AG04450 (cell line): Measurements from ENCODE around the gene COPS4. TPM values are rescaled to one million over a fixed set of nuclear protein-coding genes. Genes with fewer than 3 reads are reported as not detected.

Experiments
- CTCF ChIA-PET: fragments of 300-600, 350-600 bp; formaldehyde crosslinking; extraction: SDS; loops from one replicate; lab custom pipeline; 2022; ENCODE audit warnings: antibody characterized with exemption, inconsistent platforms; lab: Charles Lee
- POLR2A ChIA-PET: fragments of 350-600 bp; formaldehyde crosslinking; extraction: SDS; loops from one replicate; lab custom pipeline; 2021; ENCODE audit warnings: antibody characterized with exemption, inconsistent platforms; lab: Yijun Ruan, JAX
- DNase-seq: peaks from one replicate; pipeline ENCODE4 v3.0.0-alpha.2; 2011; ENCODE audit warnings: low read depth, low spot score
- H3K27ac ChIP-seq: one replicate; pipeline ENCODE4 v1.5.1; 2012; ENCODE audit warnings: low read depth, low read length, control low read depth
- H3K27me3 ChIP-seq: one replicate; pipeline ENCODE4 v1.6.0; 2012; ENCODE audit warnings: low read length; ENCODE audit not compliant: control insufficient read depth, insufficient read depth
- H3K4me3 ChIP-seq: 2 replicates; pipeline ENCODE4 v1.5.1; 2011; ENCODE audit warnings: mild to moderate bottlenecking, low read depth, low read length, control low read depth
- H3K9me3 ChIP-seq: 2 replicates; pipeline ENCODE4 v1.5.1; 2012; ENCODE audit warnings: low read length; ENCODE audit not compliant: control insufficient read depth, insufficient read depth
- polyA plus RNA-seq: library from polyadenylated mRNA; depleted of rRNA; stranded (reverse); fragments of >200 nt; gene quantifications from 2 replicates; pipeline ENCODE4 v1.2.3, GENCODE V29; 2011
- TF ChIP-seq, protein P1 (sequence below): IDR thresholded peaks from 2 replicates; pipeline ENCODE4 v1.5.1; 2011; ENCODE audit warnings: low read depth, low read length, control low read depth, inconsistent platforms

Gene COPS4
- polyA plus RNA-seq, 1 experiment, result 78.4 TPM

DNA sequence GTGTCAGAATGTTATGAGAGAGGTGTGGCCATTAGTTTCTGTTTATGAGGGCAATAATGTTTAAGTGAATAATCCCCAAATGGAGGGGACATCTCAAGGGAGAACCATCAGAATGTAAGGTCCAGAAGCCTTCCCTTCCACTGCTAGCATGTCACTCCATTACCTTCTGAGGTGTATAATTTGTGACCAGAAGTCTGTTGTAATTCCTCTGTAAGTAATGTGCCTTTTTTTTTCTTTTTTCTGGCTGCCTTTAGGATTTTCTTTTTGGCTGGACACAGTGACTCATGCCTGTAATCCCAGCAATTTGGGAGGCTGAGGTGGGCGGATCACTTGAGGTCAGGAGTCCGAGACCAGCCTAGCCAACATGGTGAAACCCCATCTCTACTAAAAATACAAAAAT is 10.8 kb upstream of the COPS4 start:
- H3K27ac ChIP-seq, result no peak overlapping the region
- ChIA-PET CTCF (no interaction called here), POLR2A (no interaction called here)
- TF ChIP-seq, protein P1, sequence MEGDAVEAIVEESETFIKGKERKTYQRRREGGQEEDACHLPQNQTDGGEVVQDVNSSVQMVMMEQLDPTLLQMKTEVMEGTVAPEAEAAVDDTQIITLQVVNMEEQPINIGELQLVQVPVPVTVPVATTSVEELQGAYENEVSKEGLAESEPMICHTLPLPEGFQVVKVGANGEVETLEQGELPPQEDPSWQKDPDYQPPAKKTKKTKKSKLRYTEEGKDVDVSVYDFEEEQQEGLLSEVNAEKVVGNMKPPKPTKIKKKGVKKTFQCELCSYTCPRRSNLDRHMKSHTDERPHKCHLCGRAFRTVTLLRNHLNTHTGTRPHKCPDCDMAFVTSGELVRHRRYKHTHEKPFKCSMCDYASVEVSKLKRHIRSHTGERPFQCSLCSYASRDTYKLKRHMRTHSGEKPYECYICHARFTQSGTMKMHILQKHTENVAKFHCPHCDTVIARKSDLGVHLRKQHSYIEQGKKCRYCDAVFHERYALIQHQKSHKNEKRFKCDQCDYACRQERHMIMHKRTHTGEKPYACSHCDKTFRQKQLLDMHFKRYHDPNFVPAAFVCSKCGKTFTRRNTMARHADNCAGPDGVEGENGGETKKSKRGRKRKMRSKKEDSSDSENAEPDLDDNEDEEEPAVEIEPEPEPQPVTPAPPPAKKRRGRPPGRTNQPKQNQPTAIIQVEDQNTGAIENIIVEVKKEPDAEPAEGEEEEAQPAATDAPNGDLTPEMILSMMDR, result no peak
- DNase-seq, result no peak
- H3K27me3 ChIP-seq, result peaks cover 3% of the 10 kb centered on the region
- peaks cover 17% of the 10 kb centered on the region for H3K9me3 ChIP-seq
- no peak overlapping the region for H3K4me3 ChIP-seq

DNA sequence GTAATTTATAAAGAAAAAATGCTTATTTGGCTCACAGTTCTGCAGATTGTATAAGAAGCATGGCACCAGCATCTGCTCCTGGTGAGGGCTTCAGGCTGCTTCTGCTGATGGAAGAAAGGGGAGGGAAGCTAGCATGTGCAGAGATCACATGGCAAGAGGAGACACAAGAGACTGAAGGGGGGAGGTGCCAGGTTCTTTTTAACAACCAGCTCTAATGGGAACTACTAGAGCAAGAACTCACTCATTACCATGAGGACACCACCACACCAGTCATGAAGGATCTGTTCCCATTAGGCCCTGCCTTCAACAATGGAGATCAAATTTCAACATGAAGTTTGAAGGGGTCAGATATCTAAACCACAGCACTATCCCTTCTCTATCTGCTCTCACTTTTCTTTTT is 9.4 kb upstream of the COPS4 start:
- peaks cover 3% of the 10 kb centered on the region for H3K27me3 ChIP-seq
- POLR2A ChIA-PET, result no interaction called here
- CTCF ChIA-PET, result no interaction called here

DNA sequence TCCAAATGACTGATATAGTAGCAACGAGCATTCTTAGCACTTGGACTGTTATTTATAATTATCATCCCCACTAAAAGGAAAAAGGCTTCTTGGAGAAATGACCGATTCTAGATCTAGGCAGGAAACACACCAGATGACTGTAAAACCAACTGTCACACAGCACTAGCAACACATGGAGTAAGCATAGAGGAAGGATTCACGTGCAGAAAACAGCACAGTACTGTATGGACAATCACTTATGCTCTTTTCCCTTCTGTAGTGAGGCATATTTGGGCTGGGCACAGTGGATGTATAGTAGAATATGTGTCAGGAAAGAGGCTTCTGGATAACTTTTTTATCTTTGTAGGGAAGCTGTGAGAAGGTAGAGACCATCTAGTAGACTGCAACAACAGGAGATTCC is 6.0 kb upstream of the COPS4 start:
- no peak overlapping the region for H3K27ac ChIP-seq
- H3K9me3 ChIP-seq, result peaks cover 17% of the 10 kb centered on the region
- CTCF ChIA-PET, result no interaction called here
- TF ChIP-seq, protein P1, result no peak
- no peak overlapping the region for H3K4me3 ChIP-seq
- H3K27me3 ChIP-seq, result peaks cover 9% of the 10 kb centered on the region
- no peak for DNase-seq
- POLR2A ChIA-PET, result no interaction called here

More for the DNA sequence above, 9.4 kb upstream of the COPS4 start:
- H3K9me3 ChIP-seq, result peaks cover 17% of the 10 kb centered on the region
- no peak for DNase-seq
- TF ChIP-seq, protein P1, result no peak
- no peak overlapping the region for H3K27ac ChIP-seq
- no peak overlapping the region for H3K4me3 ChIP-seq

DNA sequence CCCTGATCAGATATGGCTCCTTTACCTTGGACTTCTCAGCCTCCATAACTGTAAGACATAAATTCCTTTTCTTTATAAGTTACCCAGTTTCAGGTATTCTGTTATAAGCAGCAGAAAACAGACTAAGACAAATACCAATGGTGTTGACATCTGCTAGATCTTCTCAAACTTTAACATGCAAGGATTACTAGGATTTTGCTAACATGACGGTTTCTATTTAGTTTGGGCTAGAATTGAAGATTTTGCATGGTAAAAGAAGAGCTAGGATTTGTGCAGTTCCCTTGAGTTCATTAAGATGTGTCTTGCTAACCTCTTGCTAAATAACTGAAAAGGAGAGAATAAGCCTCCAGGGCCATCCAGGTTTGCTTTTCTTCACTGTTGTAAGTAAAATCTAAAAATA is 5.3 kb upstream of the COPS4 start:
- no peak overlapping the region for H3K4me3 ChIP-seq
- TF ChIP-seq, protein P1, result no peak
- POLR2A ChIA-PET, result no interaction called here
- peaks cover 12% of the 10 kb centered on the region for H3K9me3 ChIP-seq
- H3K27me3 ChIP-seq, result peaks cover 9% of the 10 kb centered on the region
- CTCF ChIA-PET, result no interaction called here
- DNase-seq, result no peak
- no peak overlapping the region for H3K27ac ChIP-seq

DNA sequence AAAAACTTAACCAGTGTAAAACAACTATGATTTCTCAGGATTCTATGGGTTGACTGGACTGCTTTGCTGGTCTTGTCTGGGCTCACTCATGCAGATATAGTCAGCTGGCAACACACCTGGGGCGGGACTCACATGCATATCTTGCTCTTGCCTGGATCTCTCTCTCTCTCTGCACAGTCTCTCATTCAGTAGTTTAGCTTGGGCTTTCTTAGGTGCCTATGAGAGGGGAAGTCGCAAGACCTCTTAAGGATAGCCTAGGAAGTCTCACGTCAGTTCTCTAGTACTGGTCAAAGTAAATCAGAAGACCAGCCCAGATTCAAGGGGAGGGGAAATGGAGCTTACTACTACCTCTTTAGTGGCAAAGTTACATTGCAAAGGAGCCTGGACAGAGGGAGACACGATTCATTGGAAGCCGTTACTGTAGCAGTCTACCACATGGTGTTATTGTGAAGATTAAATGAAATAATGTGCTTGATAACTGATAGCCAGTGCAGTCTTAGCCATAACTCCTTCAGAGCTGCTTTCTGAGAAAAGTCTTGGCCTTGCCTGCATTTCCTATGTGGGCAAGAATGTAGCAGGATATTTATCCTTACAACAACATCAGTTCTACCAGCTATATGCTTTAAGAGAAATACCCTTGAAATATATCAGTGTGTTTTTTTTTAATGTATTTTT is 2.1 kb downstream of the COPS4 start:
- ChIA-PET POLR2A (interaction anchor here (1.2 kb wide), 1 partner anchor 247 kb away, joined by 4 read pairs; the partner anchor contains the start of gene COQ2), CTCF (interaction anchor here (0.5 to 2.9 kb wide), 7 partner anchors 20 to 245 kb away, joined by 3 to 17 read pairs (median 4); no protein-coding TSS in a partner anchor)
- TF ChIP-seq, protein P1, result no peak
- Histone ChIP-seq H3K27ac (no peak overlapping the region), H3K9me3 (no peaks in the 10 kb centered on the region), H3K4me3 (no peak overlapping the region), H3K27me3 (no peaks in the 10 kb centered on the region)
- DNase-seq, result no peak
